KOPT-K1 (cell line): ENCODE measurements around the gene COPS7A.

Experiments
- H3K27ac ChIP-seq: fragments of 200-600 bp; sonication (generic); 2 replicates; pipeline ENCODE4 v1.5.1; 2016; ENCODE audit warnings: antibody characterized with exemption, mild to moderate bottlenecking, low read depth, low read length; ENCODE audit not compliant: poor library complexity, severe bottlenecking
- H3K36me3 ChIP-seq: fragments of 200-600 bp; sonication (generic); 2 replicates; pipeline ENCODE4 v1.5.1; 2017; ENCODE audit warnings: antibody characterized with exemption, mild to moderate bottlenecking, low read length, moderate library complexity; ENCODE audit not compliant: insufficient read depth
- H3K9me3 ChIP-seq: fragments of 200-600 bp; sonication (generic); 2 replicates; pipeline ENCODE4 v1.5.1; 2017; ENCODE audit warnings: antibody characterized with exemption, low read length, mild to moderate bottlenecking; ENCODE audit not compliant: insufficient read depth, poor library complexity, severe bottlenecking

COPS7A gene, protein sequence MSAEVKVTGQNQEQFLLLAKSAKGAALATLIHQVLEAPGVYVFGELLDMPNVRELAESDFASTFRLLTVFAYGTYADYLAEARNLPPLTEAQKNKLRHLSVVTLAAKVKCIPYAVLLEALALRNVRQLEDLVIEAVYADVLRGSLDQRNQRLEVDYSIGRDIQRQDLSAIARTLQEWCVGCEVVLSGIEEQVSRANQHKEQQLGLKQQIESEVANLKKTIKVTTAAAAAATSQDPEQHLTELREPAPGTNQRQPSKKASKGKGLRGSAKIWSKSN

DNA sequence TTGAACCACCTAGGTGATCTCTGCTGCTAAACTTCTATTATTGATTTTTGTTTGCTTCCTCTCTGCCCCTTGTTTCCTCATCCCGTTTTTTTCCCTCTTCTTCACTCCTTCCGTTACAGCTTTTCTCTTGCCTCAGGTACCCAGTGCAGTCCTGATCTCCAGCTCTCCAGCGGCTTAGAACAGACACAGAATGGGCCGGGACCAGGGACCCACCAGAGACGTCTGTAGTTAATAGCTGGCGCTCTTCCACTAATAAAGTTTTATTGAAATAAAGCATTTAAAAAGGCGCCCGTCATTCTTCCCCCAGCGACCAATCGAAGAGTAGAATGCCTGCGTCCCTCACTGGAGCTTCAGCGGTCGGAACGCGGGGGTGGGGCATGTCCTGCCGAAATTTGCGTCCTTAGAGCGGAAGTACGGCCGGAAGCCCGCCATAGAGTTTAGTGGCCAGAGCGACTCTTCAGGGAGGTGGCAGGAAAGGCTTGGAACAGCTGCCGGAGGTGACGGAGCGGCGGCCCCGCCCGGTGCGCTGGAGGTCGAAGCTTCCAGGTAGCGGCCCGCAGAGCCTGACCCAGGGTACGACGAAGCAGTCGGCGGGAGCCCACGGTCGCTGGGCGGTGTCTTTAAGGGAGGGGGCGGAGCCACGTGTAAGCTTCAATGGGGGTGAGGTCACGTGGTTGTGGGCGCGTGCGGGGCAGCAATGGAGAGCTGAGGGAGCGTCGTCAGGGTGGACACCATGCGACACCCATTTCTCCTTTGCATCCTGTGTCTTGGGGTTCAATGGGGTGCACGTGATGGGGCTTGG, at the start of gene COPS7A:
Gene COPS7A (plus strand): TSS at position 440 of the 802 bp plus-strand sequence. CDS start 611 bp downstream, outside the sequence.
- Histone ChIP-seq H3K9me3 (no peaks in the 10 kb centered on the region), H3K27ac (peak within 1 kb of the TSS; percentile 72), H3K36me3 (peaks cover 15% of the 10 kb centered on the region)

DNA sequence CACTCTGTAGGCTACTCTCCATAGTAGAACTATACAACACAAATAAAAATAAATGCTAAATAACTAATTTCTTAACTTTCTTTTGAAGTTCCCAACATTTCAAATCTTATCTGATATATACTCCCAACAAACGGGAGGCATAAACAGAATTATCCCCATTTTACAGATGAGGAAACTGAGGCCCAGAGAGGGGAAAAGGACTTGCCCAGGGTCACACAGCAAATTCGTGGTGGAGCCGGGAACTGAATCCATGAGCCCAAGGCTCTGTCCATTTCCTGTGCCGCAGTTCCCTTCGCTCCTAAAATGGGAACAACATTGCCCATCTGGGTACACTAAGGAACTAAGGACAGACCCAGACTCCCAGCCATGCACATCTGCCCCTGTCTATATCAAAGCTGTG, 46.9 kb upstream of the COPS7A start:
- Histone ChIP-seq H3K36me3 (peaks cover 99% of the 10 kb centered on the region), H3K27ac (no peak overlapping the region), H3K9me3 (no peaks in the 10 kb centered on the region)

DNA sequence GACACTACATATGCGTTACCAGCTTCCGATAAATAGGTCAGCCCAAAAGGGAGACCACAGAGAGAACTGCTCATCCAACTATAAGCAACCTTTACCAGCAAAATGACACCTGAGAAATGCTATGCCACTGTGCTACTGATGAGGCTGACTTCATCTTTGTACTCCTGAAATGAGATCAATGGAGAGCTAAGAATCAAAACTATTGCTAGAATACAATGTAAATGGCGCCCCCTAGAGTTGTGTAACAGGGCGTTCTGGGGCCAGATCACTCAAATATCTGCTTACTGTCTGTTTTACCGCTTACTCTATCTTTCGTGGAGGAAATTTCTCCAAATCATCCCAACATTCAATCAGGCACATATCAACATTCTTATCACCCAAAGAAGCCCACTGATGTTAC, 39.2 kb upstream of the COPS7A start:
- no peak overlapping the region for H3K27ac ChIP-seq
- peaks cover 78% of the 10 kb centered on the region for H3K36me3 ChIP-seq
- H3K9me3 ChIP-seq = no peaks in the 10 kb centered on the region

DNA sequence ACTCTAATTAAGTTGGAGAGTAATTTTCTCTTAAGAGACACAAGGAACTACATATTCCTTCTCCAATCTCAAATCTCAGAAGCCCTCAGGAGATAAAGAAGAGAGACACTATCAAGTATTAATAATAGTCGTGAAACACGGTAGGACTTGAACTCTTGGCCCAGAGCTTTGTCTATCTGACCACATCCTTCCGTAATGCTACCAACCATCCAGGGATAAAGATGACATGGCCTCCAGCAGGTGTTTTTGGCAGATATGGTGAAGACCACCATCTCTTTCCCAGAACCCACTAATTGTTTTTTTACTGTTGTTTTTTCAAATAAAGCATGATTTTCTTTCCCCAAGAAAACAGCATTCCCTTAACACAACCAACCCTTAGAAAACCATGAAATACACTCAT, 38.0 kb upstream of the COPS7A start:
- Histone ChIP-seq H3K27ac (no peak overlapping the region), H3K9me3 (no peaks in the 10 kb centered on the region), H3K36me3 (peaks cover 65% of the 10 kb centered on the region)

DNA sequence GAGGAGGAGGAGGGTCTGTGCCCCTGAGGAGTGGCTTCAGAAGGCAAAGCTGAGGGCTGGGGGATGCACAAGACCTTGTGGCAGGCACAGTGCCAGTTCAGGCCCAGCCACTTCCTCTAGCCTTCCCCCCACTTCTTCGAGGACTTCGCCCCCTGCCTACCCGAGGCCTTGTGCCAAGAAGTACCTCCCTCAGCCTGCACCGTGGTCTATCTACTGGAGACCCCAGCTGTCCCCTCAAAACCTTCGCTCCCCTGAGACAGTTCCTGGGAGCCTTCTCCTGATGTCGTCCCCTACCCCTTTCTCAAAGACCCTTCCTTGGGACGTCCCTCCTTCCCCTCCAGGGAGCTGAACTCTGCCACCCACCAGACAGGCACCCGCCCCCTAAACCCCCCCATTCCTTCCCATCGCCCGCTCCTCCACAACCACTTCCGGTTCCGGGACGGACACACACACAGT, 35.3 kb upstream of the COPS7A start:
- Histone ChIP-seq H3K36me3 (peaks cover 40% of the 10 kb centered on the region), H3K27ac (peak overlapping the region; percentile 96), H3K9me3 (no peaks in the 10 kb centered on the region)

DNA sequence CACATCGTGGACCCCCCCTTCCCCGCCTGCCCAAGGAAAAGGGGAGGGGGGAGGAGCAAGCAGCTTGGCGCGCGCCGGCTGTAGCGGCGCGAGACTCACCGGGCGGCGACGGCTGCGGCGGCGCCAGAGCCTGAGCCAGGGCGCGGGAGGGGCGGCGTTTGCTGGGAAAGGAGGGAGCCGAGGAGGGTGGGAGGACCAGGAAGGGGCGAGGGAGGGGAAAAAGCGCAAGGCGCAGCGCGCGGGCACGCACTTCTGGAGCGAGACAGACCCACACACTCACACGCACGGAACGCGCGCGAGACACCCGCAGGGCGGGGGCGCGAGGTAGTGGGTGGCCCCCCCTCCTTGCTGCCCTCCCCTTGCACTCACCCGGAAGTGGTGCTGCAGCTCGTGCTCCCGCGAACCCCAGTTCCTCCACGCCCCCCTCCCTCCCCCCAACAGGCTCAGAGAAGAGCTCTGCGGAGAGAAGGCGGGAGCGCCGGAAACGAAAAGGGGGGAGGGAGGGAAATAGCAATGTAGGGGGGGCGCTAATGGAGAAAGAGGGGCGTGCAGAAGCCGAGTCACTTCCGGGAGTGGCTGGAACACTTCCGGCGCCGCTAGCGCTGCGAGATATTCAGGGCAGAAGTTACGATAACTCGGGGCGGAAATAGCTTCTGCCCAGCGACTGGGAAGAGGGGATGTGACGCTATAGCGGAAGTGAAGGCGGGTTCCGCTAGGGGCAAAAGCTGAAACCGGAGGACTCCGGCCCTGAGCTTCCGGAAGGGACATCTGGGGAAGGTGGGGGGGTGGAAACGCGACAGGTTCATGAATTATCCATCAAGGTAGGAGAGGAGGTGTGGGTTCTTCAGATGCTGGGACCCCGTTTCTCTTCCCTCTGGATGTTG, 34.6 kb upstream of the COPS7A start, which contains the start of gene ZNF384:
Gene ZNF384 (minus strand): TSS at position 377 of the 884 bp plus-strand sequence. CDS start 9,855 bp downstream, outside the sequence.
- Histone ChIP-seq H3K9me3 (no peaks in the 10 kb centered on the region), H3K36me3 (peaks cover 33% of the 10 kb centered on the region), H3K27ac (peak within 1 kb of the TSS; percentile 96)

DNA sequence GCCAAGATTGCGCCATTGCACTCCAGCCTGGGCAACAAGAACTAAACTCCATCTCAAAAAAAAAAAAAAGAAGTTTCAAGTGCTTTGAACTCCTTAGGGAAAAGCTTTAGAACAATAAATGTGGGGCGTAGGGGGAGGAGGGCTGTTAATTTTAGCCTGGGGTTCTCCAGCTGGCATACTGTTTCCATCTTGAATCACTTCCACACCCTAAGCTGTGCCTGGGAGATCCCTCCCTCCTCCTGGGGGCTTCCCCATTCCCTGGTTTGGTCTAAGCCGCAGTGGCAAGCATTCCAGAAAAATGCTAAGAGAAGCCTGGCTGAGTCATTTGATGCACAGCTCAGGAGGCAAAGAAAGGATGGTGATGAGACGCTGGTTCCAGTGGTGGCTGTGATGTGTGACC, 32.4 kb upstream of the COPS7A start:
- no peak overlapping the region for H3K27ac ChIP-seq
- peaks cover 12% of the 10 kb centered on the region for H3K36me3 ChIP-seq
- H3K9me3 ChIP-seq = no peaks in the 10 kb centered on the region

DNA sequence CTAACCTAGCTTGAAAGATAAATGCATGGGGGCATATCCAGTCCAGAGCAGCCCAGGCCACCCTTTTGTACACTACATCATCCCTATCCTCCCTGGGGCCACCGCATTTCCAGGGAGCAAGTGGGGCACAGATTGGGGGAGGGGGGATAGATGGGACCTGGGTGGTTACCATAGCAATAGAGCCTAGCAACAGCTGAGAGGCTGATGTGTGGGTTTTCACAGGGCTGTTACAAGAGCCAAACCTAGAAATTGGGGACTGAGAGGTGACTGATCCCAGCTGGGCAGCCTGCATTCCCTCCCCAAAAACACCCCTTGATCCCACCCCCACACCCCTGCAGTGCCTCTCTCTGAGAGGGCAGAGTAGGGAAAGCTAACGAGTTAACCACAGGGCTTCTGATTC, 31.0 kb upstream of the COPS7A start:
- Histone ChIP-seq H3K36me3 (no peaks in the 10 kb centered on the region), H3K9me3 (no peaks in the 10 kb centered on the region)

DNA sequence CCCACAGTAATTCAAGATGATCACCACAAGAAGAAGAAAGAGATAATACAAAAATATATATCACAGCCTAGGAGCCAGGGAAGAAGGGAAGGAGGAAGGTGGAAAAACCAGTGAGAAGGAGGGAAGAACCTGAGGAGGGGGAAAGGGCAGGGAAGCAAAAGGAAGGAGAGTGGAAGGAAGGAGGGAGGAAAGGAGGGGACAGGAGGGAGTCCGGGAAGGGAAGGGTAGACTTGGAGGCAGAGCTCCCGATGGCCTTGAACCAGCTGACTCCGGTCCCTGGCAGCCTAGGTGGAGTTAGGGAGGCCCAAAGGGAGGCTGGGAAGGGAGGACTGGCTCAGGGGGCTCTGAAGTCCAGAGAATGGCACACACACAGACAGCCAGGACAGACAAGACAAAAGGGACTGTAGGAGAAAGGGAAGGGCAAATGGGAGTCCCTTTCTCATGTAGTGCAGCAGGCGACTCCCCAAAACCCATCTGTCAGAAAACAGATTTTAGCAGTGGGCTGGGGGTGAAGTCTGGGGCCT, 30.0 kb upstream of the COPS7A start:
- H3K27ac ChIP-seq = no peak overlapping the region
- no peaks in the 10 kb centered on the region for H3K9me3 ChIP-seq
- no peaks in the 10 kb centered on the region for H3K36me3 ChIP-seq

More for the DNA sequence above, 31.0 kb upstream of the COPS7A start:
- H3K27ac ChIP-seq = no peak overlapping the region

DNA sequence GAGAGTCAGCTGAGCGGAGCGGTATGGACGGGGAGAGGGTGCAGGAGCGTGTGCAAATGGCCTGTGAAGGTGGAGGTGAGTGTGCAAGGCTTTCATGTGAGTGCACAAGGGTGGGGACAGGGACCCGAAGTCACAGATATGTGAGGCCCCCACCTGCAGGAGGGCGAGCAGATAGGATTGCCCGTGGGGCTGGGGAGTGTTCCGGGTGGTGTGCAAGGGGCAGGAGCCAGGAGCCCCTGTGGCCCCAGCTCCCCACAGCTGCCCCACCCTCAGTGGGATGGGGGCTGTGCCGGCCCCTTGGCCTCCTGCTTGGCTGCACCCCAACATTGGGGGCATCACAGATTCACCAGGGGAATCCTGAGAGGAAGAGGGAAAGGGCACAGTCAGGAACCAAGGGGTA, 29.1 kb upstream of the COPS7A start:
- H3K36me3 ChIP-seq = no peaks in the 10 kb centered on the region
- H3K9me3 ChIP-seq = no peaks in the 10 kb centered on the region
- H3K27ac ChIP-seq = no peak overlapping the region

DNA sequence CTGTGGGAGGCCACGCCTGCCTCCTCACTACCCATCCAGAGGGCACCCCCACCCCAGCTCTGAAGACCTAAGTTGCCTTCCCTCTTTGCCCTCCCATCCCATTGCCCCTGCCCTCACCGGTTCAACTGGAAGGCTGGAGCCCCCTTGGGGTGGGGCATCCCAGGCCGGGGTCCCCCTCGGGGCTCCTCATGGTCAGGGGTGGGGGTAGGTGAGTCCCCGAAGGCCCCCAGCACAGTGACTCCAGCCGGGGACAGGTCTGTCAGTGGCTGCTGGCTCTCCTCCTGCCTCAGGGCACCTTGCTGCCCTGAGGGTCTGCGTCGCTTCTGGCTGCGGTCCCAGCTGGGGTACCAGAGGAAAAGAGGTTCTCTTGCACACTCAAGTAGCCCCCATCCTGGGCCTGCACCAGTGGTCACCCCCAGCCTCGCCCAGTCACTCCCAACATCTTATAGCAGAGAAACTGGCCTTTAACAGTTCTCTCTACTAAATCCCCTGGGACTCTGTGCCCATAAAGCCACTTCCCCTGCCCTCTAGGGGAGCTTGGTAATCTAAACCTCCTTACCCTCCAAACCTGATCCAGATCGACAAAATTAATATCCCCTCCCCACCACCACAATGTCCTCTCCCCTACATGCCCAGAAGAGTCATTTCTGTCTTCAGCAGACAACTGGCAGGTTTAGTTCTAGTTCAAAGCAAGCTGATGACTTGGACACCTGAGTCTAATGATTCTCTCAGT, 28.4 kb upstream of the COPS7A start:
- no peaks in the 10 kb centered on the region for H3K9me3 ChIP-seq
- H3K27ac ChIP-seq = no peak overlapping the region
- no peaks in the 10 kb centered on the region for H3K36me3 ChIP-seq

DNA sequence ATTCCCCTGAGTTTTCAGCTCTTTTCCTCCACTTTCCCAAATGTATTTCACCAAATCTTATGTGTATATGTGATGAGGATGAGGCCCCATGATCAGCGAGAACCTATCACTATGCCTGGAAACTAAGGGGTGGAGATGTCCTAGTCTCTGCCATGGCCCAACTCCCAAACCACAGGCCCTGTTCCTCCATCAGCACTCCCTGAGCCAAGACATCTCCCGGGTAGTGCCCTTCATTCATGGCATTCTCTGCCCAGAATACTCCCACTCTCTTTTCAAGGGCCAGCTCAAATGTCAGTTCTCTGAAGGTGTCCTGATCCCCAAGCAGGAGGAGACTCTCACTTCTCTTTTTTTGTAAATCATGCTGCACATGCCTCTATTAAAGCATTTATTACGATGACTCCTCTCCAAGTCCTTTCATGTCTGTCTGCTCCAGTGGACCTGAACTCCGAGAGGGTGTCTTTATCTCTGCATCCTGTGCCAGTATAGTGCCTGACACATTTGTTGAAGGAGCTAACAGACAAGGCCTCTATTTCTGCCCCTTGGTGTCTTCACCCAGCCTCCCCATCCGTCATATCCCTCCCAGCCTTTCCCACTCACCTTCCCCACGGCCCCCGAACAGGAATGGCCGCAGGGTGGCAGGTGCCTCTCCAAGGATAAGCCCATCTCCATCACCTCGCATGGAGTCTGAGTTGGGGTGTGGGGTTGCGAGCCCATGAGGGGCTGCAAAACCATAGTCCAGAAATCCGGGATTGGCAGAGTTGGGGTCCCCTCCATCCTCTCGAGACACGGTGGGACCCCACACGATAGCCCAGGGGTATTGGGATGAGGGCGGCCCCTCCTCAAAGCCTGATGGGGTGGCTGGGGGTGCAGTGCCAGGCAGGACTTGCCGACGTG, 26.9 kb upstream of the COPS7A start:
- no peaks in the 10 kb centered on the region for H3K36me3 ChIP-seq
- H3K9me3 ChIP-seq = peaks cover 4% of the 10 kb centered on the region
- no peak overlapping the region for H3K27ac ChIP-seq

DNA sequence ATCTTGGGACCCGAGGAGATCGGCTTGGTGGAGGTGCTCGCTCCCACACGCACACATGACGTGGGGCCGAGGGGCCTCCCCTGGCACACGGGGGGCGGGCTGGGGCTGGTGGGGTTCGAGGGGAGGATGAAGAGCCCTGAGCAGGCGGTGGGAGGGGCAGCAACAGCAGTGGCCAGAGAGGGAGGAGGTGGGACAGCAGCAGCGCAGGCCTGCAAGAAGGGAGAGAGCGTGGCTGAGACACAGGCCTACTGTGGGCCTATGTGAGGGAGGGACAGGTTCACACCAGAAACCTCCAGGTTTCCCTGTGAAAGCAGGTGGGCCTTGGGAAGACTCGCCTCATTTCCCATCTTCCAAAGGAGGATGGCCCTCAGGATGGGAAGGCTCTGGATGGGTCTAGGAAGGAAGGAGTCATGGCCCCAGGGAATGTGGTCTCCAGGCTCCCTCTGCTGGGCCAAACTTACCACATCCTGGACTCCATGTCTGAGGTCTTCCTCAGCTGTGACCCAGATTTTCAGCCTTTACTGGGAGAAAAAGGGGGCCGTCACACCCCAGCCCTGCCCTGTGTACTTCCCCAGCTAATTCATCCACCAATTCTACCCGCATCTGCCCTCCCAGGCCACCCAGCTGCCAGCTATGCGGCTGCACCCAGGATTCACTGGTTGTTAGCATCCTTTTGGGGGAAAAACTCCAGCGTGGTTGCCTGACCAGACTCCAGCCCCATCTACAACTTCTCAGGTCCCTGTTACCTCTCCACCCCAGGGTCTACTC, 26.1 kb upstream of the COPS7A start:
- Histone ChIP-seq H3K36me3 (no peaks in the 10 kb centered on the region), H3K27ac (no peak overlapping the region), H3K9me3 (peaks cover 4% of the 10 kb centered on the region)
